Posterior vena cava (tissue), 2 donors: ENCODE measurements around the gene C22orf31. TPM values are rescaled to one million over a fixed set of nuclear protein-coding genes. Genes with fewer than 3 reads are reported as not detected.

Experiments used
- DNase-seq: peaks from one replicate; pipeline ENCODE4 v3.0.0-alpha.2; 2020; ENCODE audit warnings: low spot score
- intact Hi-C, 2 donors: fragments of 100-400 bp; cut with DNase I; formaldehyde crosslinking; loops; one replicate each; pipeline versions ENCODE4 v1.14.1 to v1.14.2; 2022 to 2023
- total RNA-seq, 2 donors: library from RNA; stranded (reverse); fragmentation: NEBNext Ultra II Directional; extraction: Animal tissue kit (Norgen Biotek cat#: 25700); gene quantifications; one replicate each; pipeline ENCODE4 v1.2.1, GENCODE V29; 2021
- donor health status: DM: yes; HTN: yes; CAD: no.
- donor health status: DM: yes; HTN: yes; CAD: no.

C22orf31 gene
- total RNA-seq, 2 donors from 2014 or later = not detected

DNA sequence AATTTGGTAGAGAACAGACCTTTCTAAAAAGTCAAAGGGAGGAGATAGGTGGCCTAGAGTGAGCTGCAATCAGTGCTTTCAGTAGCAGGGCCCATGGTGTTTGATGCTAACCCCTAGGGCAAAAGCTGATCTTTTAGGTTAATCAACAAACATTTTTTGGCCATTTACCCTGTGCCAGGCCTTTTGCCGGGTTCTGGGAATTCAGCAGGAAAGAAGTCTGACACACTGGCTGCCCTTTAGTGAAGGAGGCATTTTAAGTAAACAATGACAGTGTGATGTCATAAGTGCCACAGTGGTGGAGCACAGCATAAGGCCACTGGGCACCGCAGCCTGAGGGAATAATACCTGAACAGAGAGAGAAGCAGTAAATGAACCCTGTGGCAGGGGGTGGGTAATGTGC lies 29.0 kb downstream of the C22orf31 start:
- DNase-seq = peak; percentile 51
- intact Hi-C loops = no loop called here

GRCh38 chr22:29032014-29032475 lies 29.6 kb downstream of the C22orf31 start:
- intact Hi-C loops = no loop called here
- no peak for DNase-seq

- DNase-seq = peak; percentile 87
- intact Hi-C loops = no loop called here
These were observed 30.2 kb downstream of the C22orf31 start for GRCh38 chr22:29031227-29032011.

GRCh38 chr22:29030618-29031226 lies 30.9 kb downstream of the C22orf31 start:
- intact Hi-C loops = loop anchor here in 1 of 2 donors (1.0 kb wide), 1 partner anchor 17 kb away; no protein-coding TSS in a partner anchor
- DNase-seq = peak; percentile 89

- intact Hi-C loops = loop anchor here in 1 of 2 donors (1.0 kb wide), 1 partner anchor 17 kb away; no protein-coding TSS in a partner anchor
- peak; percentile 60 for DNase-seq
These were observed 31.5 kb downstream of the C22orf31 start for GRCh38 chr22:29030016-29030617.

GRCh38 chr22:29029202-29030000 lies 32.2 kb downstream of the C22orf31 start:
- intact Hi-C loops = loop anchor here in 1 of 2 donors (10.0 kb wide), 1 partner anchor 55 kb away; no protein-coding TSS in a partner anchor
- DNase-seq = peak; percentile 37

GRCh38 chr22:29028468-29028867 lies 33.2 kb downstream of the C22orf31 start:
- DNase-seq = no peak
- intact Hi-C loops = loop anchor here in 1 of 2 donors (10.0 kb wide), 1 partner anchor 54 kb away; no protein-coding TSS in a partner anchor

DNA sequence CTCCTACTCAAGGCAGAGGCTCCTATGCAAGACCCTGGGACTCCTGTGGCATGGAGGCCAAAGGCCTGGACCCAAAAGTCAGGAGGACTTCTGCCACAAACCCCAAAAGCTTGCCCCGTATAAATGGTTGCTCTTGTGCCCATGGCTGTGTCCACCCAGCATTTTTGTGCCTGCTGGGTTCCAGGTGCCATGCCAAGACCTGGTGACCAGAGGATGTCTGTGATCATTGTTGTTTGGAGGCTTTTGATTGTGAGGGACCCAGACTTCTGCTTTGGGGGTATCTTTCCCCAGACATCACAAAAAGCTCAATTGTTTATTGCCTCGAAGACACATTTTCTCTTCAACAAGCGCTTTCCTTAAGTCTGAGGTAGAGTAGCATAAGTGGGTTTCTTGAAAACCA lies 35.1 kb downstream of the C22orf31 start:
- no peak for DNase-seq

DNA sequence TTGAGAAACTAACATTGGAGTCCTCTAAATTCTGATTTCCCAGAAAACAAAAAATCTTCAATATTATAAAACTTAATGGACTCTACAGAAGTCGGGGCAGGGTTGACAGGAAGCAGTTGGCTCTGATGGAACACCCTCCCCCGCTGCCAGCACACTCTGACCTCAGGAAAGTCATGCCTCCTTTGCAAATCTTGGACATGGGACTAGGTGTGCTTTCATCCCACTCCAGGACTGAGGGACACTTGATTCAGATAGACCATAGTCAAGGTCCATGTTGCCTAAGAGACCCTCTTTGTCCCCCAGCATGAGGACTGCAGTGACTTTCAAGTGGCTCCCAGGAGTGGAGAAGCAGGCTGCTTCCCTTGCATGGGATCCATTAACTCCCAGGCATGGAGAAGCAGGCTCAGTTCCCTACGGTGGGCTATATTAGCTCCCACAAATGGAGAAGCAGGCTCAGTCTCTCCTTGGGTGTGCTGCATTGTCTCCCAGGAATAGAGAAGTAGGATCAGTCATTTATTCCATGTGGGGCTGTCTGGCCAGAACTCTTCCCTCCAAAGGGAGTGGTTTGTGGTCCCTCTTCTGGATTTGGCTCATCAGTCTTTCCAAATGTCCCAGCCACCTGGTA lies 38.3 kb downstream of the C22orf31 start:
- intact Hi-C loops = loop anchor here in 1 of 2 donors (10.0 kb wide), 1 partner anchor 48 kb away; no protein-coding TSS in a partner anchor
- DNase-seq = peak; percentile 40

More for the DNA sequence above, 35.1 kb downstream of the C22orf31 start:
- intact Hi-C loops = loop anchor here in 1 of 2 donors (10.0 kb wide), 1 partner anchor 52 kb away; no protein-coding TSS in a partner anchor

- DNase-seq = no peak
- intact Hi-C loops = loop anchor here in 1 of 2 donors (10.0 kb wide), 1 partner anchor 47 kb away; no protein-coding TSS in a partner anchor
These were observed 39.4 kb downstream of the C22orf31 start for GRCh38 chr22:29022101-29022817.

DNA sequence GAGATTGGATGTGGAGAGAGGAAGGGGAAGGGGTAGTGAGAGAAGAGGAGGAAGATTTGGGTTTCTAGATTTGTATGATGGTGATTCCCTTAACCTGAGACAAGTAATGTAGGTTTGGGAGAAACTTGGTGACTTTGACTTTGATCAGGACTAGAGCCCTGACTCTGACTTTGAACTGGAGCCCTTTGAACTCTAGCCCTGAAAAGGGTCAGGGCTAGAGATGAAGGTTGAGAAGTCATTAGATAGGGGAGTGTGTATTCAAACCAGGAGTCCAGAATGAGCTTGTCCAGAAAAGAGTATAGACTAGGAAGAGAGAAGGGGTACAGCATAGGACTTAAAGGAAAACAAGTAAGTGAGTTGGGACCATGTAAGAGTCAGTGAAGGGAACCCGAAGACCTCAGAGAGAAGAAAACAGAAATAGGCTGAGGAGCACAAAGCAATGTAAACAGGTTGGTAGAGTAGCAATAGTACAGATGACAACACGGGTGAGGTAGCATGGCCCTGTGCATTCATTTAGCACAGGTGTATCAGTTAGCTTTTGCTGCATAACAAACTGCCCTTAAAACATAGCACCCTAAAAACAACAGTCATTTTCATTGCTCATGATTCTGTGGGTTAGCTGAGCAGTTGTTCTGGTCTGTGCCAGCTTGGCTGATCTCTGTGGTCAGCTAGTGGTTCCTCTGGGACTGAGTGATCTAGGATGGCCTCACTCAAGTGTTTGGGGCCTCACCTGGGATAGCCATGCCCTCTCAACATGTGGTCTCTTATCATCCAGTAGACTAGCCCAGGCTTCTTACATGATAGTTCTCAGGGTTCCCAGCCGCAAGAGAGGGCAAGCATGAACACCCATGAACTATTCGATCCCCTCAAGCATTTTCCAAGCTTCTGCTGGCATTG lies 43.1 kb downstream of the C22orf31 start:
- no peak for DNase-seq
- intact Hi-C loops = no loop called here

DNA sequence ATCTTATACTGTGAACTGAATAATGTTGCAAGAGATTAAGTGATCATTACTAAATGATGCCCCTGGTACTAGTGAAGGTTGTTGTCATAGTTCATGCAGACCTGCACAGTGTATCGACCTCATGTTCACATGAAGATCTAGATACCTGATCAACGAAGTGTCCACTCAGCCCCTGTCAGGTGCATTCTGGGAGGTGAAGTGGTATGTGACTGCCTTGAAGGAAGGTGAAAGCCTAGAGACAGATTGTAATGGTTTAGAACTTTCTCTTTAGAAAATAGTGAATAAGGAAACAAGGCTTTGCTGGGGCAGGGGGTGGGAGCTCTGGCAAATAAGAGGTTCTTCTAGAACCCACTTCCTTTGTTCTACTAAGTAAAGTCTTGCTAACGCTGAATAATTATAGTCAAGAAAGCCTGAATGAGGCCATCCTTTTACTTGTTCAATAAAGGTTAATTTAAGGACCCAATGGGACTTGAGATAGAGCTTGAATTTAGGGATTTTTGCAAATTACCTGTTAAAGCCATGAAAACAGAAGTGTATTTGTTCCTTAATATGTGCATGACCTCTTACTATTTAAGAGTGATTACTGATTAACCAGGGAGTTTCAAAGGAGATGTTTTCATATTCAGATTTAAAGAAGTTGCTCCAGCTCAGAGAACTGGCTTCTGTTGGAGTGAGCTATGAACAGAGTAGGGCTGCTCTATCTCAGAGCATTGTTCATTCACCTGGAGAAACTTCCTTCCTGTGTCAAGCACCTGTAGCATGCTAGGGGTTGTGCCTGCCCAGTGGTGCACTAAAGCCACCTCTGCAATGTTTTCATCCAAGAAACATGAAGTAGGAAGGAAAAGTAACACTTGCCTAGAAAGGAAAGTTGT lies 45.3 kb downstream of the C22orf31 start:
- intact Hi-C loops = no loop called here
- DNase-seq = no peak

DNA sequence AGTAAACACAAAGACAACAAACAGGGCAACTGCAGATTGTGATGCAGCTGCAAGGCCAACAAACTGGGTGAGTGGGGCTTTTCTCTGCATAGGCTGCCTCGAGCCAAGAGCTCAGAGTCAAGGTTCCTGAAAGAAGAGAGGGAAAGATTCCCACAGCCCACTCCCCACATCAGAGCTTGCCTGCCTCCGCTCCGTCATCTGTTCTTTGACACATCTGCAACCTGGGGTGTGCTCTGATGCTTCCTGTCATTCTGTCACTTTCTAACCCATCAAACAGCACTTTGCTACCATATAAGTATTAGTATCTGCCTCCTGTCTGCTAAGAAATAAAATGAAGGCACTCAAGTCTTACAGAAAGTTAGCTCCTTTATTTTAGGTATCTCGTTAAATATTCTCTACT lies 46.9 kb downstream of the C22orf31 start:
- DNase-seq = no peak
- intact Hi-C loops = no loop called here

DNA sequence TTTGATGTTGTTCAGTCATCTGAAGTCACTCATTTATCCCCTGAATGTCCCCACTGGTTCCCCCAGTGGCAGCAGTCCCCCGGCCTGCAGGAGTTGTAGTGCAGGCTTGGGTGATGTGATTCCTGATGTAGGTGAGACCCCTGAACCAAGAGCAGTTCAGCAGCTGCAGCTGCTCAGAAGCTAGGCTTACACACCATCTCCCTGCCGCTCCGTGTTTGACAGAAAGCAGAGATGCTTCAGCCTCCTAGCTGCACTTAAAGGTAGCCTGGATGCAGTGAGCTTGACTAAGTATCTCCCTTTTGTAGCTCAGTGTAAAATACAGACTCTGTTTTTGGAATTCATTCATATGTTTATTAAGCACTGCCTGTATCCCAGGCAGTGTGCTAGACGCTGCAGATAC lies 47.3 kb downstream of the C22orf31 start:
- no peak for DNase-seq
- intact Hi-C loops = no loop called here

DNA sequence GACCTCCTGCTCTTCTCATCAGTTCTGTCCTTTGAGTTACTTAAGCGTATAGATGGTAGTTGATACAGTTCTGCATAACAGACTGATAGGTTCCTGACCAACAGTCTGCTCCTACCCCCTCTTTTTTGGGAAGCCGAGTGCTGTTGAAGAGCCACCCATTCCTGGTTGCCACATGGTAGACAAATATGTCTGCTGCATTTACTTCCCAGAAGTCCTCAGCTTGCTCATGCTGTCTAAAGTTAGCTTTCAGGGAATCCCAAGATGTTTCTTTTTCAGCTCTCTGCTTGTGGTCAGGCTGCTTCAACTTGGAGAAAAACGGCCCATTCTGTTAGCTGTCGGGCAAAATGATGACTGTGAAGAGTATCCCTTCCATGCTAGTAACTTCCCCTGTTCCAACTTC lies 48.7 kb downstream of the C22orf31 start:
- no peak for DNase-seq
- intact Hi-C loops = loop anchor here in 1 of 2 donors (1.0 kb wide), 1 partner anchor 17 kb away; no protein-coding TSS in a partner anchor

GRCh38 chr22:29012101-29012433 lies 49.6 kb downstream of the C22orf31 start:
- DNase-seq = no peak
- intact Hi-C loops = no loop called here
